GM18511 (cell line): ENCODE data around the gene KIF3A.

ENCODE experiments used
- ATAC-seq: cut with Tn5 transposase; IDR thresholded peaks from one replicate; pipeline ENCODE4 v1.9.1; 2021; ENCODE audit warnings: mild to moderate bottlenecking, moderate library complexity; ENCODE audit not compliant: unreplicated experiment

Gene KIF3A

DNA sequence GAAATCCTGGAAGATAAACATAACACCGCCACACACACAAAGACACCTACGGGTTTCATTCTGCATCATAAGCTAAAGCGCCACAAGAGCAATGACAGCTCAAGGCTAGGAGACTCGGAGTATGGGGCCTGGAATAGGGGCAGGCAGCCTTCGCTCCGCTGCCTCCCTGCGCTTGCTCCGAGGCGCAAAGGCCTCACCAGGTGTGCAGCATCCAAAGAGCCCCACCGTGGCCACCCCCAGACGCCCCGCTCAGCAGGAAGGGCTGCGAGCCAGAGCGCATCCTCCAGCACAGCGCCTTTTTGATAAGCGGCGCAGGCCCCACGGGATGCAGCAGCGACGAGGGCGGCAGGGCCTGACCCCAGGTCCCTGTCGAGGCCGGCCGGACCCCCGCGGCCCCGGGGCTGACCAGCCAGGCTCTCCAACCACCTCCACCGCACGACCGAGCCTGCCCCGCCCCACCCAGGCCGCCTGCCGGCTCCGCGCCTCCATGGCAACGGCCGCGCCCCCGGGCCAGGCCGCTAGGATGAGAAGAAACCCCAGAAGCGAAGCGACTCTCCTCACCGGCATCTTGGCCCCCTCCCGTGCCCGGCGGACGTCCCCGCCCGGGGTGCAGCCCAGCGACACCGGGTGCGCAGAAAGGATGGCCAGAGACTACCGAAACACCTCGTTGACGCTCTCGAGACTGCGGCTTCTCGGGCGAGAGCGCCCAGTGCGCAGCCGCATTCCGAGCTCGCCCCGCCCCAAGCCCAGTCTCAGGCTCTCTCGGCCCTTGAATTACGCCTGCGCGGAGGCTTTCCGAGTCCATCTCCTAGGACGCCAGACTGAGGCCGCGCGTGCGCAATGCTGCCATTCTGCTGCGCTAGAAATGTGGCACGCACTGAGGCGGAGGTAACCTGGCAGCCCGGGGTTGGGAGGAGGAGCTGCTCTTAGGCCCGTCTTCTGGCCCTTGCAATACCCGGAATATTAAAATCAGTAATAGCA is at the start of gene KIF3A:
KIF3A (minus strand) TSS at position 694 of the 981 bp plus-strand sequence; CDS start at position 567, 127 bp downstream.
- peak; percentile 83 for ATAC-seq

DNA sequence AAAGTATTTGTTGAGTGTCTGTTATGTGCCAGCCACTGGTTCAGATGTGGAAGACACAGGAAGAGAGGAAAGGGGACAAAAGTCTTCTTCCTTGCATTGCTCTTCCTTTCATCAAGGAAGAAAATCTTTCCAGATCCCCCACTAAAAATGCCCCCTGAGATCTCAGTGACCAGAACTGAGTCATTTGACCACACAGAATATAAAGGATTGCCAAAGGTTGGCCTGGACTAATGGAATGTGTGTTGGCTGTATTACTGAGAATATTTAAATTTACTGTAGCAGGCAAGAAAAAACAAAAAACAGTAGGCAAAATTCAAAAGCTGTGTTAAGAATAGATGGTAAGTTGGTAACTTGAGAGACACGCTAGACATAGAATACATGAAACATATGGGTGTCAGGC is 49.7 kb upstream of the KIF3A start:
- ATAC-seq, result no peak

DNA sequence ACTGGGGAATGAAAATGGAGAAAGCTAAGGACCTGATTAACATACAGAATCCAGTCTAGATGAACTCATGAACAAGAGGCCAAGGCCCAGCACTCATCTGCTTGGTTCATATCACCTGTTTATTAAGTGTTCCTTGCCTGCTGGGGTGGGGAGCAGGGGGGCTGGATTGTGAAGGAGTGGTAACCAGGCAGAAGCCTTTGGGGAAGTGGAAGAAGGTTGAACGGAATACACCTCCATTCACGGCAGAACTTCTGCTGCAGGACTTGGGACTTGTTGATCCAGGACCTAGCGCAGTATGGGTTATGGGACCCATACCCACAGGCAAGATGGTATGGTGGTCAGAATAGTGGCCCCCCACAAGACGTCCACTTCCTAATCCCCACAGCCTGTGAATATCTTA is 48.5 kb upstream of the KIF3A start:
- no peak for ATAC-seq

DNA sequence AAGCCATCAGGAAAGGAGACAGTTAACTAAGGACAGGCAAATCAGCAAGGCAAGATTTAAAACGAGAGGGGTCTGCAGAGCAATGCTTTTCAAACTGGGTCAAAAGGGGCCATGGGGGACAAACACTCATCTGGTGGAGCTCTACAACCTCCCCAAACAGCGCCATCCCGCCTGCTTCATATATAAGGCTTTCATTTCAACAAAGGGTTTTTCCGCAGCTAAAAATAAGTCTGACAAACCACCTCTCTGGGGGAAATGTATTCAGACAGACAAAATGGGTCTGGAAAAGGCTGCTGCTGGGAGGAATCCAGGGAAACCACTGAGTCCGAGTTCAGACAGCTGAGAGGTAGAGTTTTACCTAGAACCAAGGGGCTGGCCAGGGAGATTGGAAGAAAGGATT is 48.0 kb upstream of the KIF3A start:
- ATAC-seq, result no peak

DNA sequence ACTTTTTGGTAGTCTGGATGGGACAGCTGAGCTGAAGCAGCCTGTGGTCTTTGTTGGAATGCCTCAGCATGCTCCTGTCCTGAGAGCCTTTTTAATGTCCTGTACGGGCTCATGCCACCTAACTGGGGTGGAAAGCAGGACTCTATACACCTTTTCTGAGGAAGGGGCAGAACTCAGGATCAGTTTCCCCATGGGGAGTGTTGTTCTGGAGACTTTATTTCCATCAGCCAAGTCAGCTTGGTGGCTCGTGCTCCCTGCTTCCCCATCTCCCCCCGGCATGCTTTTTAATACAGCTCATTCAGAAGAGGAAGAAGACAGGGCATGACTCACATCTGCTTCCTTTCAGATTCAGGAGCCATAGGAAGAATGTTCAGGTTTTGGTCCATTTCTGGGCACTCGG is 44.8 kb upstream of the KIF3A start:
- no peak for ATAC-seq

DNA sequence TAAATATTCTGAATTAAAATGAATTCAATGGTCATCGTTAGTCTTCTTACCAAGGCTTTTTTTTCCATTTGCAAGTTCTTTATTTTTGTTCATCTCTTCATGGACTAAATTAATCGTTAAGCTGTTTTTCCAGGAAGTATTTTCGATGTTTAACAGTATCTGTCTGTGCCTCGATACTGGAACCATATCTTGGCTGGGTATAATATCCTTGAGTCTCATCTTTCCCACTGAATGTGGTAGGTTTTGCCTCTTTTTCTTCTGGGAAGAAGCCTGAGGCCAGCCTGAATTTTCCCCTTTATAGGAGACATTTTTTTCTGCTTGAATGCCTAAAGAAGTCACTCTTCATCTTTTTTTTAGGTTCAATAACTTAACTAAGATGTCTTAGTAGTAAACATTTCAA is 43.7 kb upstream of the KIF3A start:
- ATAC-seq, result no peak

DNA sequence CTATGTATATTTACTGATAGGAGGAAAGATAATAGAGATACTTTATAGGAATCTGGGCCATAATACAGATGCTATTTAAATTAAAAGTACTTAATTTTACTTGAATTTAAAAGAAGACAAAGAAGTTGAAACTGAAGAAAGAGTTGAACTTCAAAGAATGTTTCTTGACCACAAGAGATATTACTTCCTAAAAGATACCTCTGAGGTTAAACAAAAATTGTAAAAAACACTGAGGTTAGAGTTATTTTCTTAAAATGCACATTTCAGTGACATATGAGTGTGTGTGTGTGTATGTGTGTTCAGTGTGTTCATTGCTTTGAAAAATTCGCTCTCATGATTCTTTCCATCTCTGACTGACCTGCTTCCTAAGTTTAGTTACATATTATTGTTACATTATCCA is 43.2 kb upstream of the KIF3A start:
- ATAC-seq, result no peak

DNA sequence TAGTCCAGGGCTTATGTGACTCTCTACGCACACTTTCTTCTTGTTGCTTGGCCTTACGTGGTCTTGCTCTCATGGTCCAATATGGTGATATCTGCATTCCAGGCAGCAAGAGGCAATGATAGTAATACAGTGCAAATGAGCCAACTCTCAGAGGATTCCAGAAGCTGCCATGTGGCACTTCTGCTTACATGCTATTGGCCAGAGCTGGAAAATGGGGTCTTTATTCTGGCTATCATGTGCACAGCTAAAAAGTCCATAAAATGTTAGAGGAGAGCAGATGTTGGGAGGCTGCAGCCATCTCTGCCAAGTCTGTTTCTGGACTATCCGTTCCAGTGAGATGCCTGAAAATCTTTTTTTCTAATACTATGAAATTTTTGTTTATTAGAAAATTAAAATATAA is 42.6 kb upstream of the KIF3A start:
- ATAC-seq, result no peak

DNA sequence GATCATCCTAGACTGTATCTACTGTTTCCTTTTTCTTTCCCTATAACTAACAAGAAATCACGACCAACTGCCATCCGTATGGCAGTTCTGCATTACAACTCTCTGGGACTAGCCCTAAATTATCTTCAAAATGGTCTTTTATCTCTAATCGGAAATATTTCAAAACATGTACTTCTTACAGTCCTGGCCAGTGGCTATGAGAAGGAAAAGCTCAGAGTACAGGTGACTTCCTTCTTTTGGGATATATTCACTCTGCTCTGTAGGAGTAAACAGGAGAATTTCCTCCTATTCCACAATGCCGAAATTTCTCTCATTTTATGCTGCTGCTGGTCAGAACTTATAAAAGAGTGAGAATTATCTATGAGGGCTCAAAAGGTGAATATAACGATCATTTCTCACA is 41.5 kb upstream of the KIF3A start:
- no peak for ATAC-seq

DNA sequence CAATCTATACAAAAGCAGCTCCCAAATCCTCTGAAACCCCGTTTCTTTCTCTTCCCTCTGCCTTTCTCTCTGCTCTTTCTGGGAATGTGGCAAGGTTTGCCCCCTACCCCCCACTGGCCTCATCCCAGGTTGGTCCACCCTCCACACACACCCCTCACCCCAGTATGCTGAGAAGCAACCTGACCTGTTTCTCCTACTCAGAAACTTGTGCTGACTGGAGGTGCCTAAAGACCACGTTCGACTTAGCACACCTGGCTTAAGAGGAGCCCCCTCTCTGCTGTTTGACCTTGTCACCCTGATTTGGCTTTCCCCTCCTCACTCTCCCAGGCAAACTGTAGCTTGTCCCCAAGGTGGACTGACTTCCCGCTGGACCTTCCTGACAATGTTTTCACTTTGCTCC is 40.8 kb upstream of the KIF3A start:
- no peak for ATAC-seq

DNA sequence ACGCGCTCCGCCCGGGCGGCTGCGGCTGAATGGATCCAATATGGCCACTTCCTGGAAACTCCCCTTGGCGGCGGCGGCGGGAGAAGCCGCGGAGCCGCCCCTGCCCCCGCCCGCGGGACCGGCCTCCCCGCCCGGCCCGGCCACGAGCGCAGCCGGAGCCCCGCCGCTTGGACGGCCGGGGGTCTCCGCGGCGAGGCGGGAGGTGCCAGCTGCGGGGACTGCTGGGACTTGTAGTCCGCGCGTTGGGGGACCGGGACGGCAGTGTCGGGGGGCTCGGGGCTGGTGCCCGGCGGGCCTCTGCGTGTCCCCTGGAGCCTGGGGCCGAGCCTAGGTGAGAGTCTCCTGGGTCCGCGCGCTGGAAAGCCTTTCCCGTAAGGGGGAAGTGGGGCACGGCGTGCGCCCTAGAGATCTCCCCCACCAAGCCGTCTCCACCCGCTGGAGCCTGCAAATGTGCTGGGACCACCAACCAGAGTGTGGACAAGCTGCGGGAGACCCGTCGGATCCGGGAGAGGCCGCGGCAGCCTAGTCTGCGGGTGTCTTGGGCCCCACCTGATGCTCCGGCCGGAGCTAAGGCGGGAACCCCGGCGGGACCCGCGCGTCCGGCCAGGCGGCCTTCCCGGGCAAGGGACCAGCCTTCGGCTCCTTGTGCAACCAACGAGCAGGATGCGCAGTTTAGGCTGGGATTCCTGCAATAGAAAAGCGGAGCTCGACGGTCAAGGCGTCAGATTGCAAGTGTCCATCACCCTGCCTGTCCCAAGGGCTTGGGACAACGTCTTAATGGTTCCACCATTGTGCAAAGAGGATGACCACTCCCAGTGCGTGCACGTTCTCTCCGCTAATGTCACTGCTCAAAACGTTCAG is 40.1 kb upstream of the KIF3A start, which contains the start of gene SEPTIN8:
SEPTIN8 (minus strand) TSS at position 31 of the 861 bp plus-strand sequence. CDS start 102 bp downstream, outside the sequence.
- peak; percentile 68 for ATAC-seq

DNA sequence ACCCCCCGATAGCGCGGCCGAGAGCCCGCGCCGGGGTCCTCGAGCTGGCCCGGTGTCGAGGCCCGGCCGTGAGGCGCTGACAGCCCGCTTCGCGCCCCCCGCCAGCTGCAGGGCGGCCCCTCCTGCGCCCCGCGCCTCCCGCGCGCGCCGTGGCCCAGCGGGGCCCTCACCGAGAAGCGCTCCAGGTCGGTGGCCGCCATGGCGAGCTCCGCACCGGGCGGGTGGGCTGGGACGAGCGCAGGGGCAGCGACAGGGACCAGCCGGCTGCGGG is 39.5 kb upstream of the KIF3A start:
- no peak for ATAC-seq

DNA sequence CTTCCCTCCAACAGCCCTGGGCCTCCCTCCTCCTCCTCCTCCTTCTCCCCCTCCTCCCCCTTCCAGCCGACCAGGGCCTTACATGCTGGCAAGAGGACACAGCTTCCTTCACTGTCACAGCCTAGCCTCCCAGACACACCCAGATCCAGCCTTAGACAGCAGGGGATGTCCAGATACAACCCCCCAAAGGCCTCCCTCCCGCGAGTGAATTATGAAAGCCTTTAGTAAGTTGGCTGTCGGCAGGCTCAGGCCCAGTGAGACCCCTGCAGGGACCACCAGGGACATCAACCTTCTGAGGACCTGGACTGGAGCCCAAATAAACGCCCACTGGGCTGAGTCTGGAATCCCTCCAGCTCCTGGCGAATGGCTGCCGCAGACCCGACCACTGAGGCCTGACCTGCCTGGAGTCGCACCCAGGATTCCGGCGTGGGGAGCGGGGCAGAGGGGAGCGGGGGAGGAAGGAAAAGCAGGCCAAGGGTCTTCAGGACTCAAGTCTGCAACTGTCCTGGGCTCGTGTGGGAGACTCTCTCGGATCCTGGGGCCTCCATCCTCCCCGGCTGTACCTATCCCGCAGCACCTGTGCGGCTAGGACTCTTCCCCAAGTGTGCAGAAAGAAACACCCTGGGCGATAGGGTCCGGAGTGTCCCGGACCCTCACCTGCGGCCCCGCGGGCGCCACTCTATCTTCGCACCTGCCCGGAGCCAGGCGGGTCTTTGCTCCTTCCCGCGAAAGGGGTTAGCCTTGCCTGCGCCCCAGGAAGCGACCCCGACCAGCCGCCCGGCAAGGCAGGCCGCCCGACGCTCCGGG is 39.0 kb upstream of the KIF3A start:
- no peak for ATAC-seq

DNA sequence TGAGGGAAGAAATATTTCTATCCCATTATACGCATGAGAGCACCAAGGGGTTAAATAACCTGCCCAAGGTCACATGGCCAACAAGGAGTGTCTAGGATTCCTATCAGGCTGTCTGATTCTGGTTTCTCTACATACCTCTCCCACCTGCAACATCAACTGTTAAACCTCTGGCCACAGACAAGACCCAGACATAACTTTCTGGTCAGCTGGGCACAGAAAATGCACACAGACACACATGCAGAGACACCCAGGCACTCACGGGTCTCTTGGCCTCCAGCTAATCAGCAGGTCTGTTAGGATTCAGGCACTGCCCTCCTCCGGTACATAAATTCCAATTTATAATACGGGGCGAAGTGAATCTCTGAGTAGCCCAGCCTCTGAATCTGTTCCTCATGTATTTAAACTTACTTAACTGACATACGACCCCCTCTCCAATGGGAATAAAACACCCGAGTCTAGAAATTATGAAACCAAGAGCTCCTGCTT is 38.2 kb upstream of the KIF3A start:
- ATAC-seq, result no peak

DNA sequence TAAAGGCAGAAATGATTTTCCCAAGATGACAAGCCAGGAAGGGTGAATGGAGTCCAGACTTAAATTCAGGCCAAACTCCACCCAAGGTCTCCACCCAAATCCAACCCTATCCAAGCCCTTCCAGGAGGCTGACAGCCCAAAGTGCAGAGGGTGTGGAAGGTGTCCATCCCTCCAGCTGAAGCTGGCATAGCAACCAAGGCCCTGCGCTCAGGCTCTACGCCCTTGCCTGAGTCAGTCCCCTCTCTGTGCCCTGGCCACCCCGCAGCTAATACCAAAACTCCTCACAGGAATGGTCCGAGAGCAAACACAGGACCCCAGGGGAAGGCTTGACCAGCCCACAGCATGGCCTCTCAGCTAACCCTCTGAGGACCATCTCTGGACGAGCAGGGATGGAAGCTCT is 37.5 kb upstream of the KIF3A start:
- no peak for ATAC-seq

DNA sequence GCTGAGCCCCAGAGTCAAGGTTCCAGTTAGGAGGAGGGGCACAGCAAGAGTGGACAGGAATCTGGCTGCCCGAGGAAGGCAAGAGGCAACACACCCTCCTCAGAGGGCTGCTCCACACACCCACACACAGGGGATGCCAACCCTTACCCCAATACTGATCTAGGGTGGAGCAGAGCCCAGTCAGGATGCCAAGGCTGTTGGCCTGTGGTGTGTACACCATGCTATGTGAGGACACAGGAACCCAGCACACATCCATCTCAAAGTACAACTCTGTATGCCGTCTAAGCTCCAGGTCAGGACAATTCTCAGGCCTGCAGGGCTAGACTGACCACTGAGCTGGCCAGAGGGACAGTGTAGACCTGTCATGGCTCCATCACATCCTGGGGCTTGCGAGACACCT is 37.1 kb upstream of the KIF3A start:
- ATAC-seq, result no peak

DNA sequence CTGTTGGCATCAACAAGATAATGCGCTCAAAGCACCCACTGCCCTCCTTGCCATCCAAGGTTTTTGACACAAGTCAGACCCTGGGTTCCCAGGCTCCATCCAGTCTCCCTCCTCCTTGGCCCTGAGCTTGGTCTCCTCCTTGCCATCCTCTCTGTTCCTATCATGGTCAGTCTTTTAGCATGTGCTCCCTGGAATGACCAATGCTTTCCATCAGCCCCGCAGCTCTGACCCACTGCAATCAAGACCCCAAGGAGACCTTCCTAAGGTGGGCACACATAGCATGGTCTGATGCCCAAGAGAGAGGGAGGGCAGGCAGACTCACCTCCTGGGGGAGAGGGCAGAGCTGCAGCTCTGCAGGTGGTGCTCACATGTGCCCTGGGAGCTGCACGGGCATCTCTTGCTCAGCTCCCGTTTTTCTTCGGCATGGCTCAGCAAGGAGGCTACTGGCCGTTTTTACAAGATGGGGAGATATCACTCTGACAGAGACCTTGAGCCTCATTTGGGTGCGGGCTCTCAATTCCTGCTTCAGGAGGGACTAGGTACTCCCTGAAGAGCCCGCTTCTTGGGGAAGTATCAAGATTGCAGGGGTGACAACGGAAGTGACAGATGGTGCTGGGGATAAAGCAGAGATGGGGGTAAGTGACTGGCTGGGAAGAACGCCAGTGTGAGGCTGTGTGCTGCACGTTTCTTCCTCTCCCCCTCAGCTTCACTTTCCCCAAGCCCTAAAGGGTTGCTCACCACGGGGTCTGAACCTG is 36.4 kb upstream of the KIF3A start:
- ATAC-seq, result no peak

DNA sequence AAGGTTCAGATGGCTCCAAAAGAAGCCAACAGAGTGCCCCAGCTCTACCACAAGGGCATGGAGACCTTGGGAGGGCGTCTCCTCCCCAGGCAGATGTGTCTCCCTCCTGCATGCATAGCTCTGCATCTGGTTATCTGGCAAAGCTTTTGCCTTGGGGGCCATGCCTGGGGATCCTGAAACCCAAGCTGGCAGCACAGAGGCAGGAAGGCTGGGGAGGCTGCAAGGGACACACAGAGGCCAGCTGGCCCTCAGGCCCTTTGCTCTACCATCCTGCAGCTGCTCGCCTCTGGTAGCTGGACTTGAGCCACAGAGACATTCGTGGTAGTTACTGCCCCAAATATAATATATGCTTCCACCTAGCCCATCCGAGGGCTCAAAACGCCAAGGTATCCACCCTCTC is 35.8 kb upstream of the KIF3A start:
- no peak for ATAC-seq

DNA sequence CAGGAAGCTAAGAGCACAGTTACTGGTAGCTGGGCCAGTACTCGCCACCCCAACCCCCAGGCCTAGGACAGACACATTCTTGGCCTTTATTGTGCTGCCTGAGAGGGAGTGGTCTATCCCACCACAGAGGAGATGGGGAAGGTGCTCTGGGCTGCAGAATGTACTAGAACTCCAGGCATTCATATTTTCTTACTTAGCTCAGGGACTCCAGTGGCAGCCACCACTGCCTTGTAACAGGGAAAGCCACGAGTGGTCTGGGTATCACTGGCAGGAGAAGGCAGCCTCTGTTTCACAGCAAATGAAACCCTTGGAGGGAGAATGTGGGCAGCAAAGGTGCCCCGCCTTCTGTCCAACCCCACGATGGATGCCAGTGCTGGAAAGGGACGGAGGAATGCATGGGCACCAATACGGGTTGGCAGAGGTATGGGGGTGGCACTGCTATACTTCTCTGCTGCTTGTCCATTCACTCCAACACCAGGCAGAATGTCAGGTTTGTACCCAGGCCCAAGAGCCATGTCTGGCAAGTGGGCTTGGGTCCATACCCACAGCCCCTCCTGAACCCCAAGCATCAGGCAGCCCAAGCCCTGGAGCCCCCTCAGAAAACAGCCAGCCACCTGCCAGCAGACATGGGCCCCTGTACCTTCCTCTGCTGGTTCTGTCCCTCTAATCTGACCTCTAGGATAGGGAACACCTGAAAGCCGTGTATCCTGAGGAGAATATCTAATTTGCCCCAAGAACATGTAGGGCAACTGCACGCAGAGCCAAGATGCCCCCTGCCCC is 35.1 kb upstream of the KIF3A start:
- no peak for ATAC-seq
